NCI-H187 treated with DMSO at 0.1 percent for 48 hours (cell line): ENCODE measurements around the gene TRIM41.

ENCODE experiments used
- DNase-seq: peaks from one replicate; lab custom pipeline; 2025; lab: John Stamatoyannopoulos, UW

The TRIM41 gene

GRCh38 chr5:181233088-181233800 is 10.2 kb downstream of the TRIM41 start:
- no peak for DNase-seq

GRCh38 chr5:181233801-181234454 is 10.8 kb downstream of the TRIM41 start:
- no peak for DNase-seq

GRCh38 chr5:181234455-181235306 is 11.6 kb downstream of the TRIM41 start:
- DNase-seq = no peak

GRCh38 chr5:181235323-181235688 is 12.2 kb downstream of the TRIM41 start:
- no peak for DNase-seq

GRCh38 chr5:181235689-181236366 is 12.7 kb downstream of the TRIM41 start:
- DNase-seq = no peak

- no peak for DNase-seq
Observed at GRCh38 chr5:181236471-181236870, 13.4 kb downstream of the TRIM41 start.

GRCh38 chr5:181236954-181237641 is 14.0 kb downstream of the TRIM41 start:
- DNase-seq = no peak

GRCh38 chr5:181237729-181238385 is 14.8 kb downstream of the TRIM41 start:
- no peak for DNase-seq

GRCh38 chr5:181239062-181239663 is 16.1 kb downstream of the TRIM41 start:
- DNase-seq = no peak

GRCh38 chr5:181241393-181241975 is 18.4 kb downstream of the TRIM41 start:
- DNase-seq = no peak

GRCh38 chr5:181242031-181242451 is 19.0 kb downstream of the TRIM41 start:
- no peak for DNase-seq

- DNase-seq = no peak
Observed at GRCh38 chr5:181243018-181243563, 20.0 kb downstream of the TRIM41 start.

GRCh38 chr5:181243564-181244343 is 20.7 kb downstream of the TRIM41 start, which contains the start of gene RACK1:
RACK1 (minus strand) TSS chr5:181243906; CDS start chr5:181243800, 106 bp downstream.
- DNase-seq = no peak

GRCh38 chr5:181245427-181246275 is 22.6 kb downstream of the TRIM41 start:
- no peak for DNase-seq

- no peak for DNase-seq
Observed at GRCh38 chr5:181246276-181247049, 23.4 kb downstream of the TRIM41 start.

GRCh38 chr5:181248277-181248676 is 25.2 kb downstream of the TRIM41 start:
- DNase-seq = no peak

GRCh38 chr5:181255276-181255675 is 32.2 kb downstream of the TRIM41 start:
- no peak for DNase-seq
